Heart left ventricle (tissue), 13 donors: ENCODE results near the gene CLCN3.

Experiments used
- CTCF ChIP-seq, 12 donors: fragments of 200-600 bp; sonication (generic) in 4 of 12; IDR thresholded peaks; one replicate each; pipeline versions ENCODE4 v1.5.0 to v1.8.0; 2018 to 2022; ENCODE audit warnings: antibody characterized with exemption in 12 of 12, mild to moderate bottlenecking in 5 of 12
- POLR2A ChIP-seq, 2 donors: fragments of 450-650 bp; IDR thresholded peaks; one replicate each; pipeline ENCODE4 v1.6.1; 2017; ENCODE audit warnings: antibody characterized with exemption in 2 of 2, mild to moderate bottlenecking in 2 of 2, moderate library complexity in 2 of 2
- donor health status: ischemic (EF 13 %, LVEDD 7.1; RV severe dilation, severe dysfunction).
- donor health status: DM: no; HTN: yes; CAD: no.
- donor health status: DM: no; HTN: no; CAD: no.
- donor health status: ischemic (EF 25% LVEDD 6.9; RV normal size, moderate dysfunction).
- donor health status: ischemic (EF 25% LVEDD 5.7; RV mildly dilated, moderate dysfunction).
- donor health status: ischemic (EF 35%, LVEDD 5.7; RV mildly dilated, moderate dysfunction).
- donor health status: nonischemic (EF 11% LVEDD 7.7; RV severe dilation, severe dysfunction).
- donor health status: DM: yes; HTN: yes; CAD: no.
- donor health status: PGD.
- donor health status: ischemic (EF 29% LVEDD 5.4; RV normal size, mild dysfunction).
- donor health status: nonischemic (EF 23%, LVEDD 6.1; RV moderate dilation, normal function).

- TF ChIP-seq CTCF (IDR thresholded peaks at IDR 0.05) (no peak), POLR2A (IDR thresholded peaks at IDR 0.05) (no peak)
Observed at GRCh38 chr4:169661761-169662160, 41.4 kb downstream of the CLCN3 start.
